PC-3 (cell line): ENCODE results near the gene GIT2.

Source experiments
- EZH2 ChIP-seq: fragments of 300-600 bp; sonication (generic); IDR thresholded peaks from one replicate; pipeline ENCODE4 v1.6.1; 2017; ENCODE audit warnings: antibody characterized with exemption, mild to moderate bottlenecking, low read length; ENCODE audit not compliant: unreplicated experiment
- TF ChIP-seq, protein P1 (sequence below): fragments of 300-600 bp; sonication (generic); conservative IDR thresholded peaks from 2 replicates; pipeline ENCODE4 v1.5.1; 2017; ENCODE audit warnings: antibody characterized with exemption, low read depth, mild to moderate bottlenecking, low read length

- TF ChIP-seq, protein P1, sequence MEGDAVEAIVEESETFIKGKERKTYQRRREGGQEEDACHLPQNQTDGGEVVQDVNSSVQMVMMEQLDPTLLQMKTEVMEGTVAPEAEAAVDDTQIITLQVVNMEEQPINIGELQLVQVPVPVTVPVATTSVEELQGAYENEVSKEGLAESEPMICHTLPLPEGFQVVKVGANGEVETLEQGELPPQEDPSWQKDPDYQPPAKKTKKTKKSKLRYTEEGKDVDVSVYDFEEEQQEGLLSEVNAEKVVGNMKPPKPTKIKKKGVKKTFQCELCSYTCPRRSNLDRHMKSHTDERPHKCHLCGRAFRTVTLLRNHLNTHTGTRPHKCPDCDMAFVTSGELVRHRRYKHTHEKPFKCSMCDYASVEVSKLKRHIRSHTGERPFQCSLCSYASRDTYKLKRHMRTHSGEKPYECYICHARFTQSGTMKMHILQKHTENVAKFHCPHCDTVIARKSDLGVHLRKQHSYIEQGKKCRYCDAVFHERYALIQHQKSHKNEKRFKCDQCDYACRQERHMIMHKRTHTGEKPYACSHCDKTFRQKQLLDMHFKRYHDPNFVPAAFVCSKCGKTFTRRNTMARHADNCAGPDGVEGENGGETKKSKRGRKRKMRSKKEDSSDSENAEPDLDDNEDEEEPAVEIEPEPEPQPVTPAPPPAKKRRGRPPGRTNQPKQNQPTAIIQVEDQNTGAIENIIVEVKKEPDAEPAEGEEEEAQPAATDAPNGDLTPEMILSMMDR: peak; percentile 84
- TF ChIP-seq EZH2: no peak
Measured at GRCh38 chr12:109910969-109911348, 85.2 kb downstream of the GIT2 start.
